Bronchial epithelial cell (primary cell): Measurements from ENCODE around the gene TRABD. TPM values are rescaled to one million over a fixed set of nuclear protein-coding genes. Genes with fewer than 3 reads are reported as not detected.

ENCODE experiments used
- DNase-seq: peaks from one replicate; pipeline ENCODE4 v3.0.0-alpha.2; 2010; ENCODE audit warnings: low read depth
- FAIRE-seq: peaks from 2 replicates; lab custom pipeline; 2011; peaks lifted over from hg19 to GRCh38; lab: Jason Lieb, UNC
- H3K27me3 ChIP-seq: 2 replicates; pipeline ENCODE4 v1.5.1; 2011; ENCODE audit warnings: low read length; ENCODE audit not compliant: control insufficient read depth, insufficient read depth
- H3K36me3 ChIP-seq: 2 replicates; pipeline ENCODE4 v1.5.1; 2011; ENCODE audit warnings: low read length; ENCODE audit not compliant: control insufficient read depth, insufficient read depth
- H3K4me3 ChIP-seq: 2 replicates; pipeline ENCODE4 v1.5.1; 2011; ENCODE audit warnings: mild to moderate bottlenecking, low read depth, low read length, control low read depth
- CTCF ChIP-seq: IDR thresholded peaks from 2 replicates; pipeline ENCODE4 v1.5.1; 2011; ENCODE audit warnings: mild to moderate bottlenecking, moderate library complexity, low read length, control low read depth, inconsistent platforms; ENCODE audit not compliant: insufficient read depth, severe bottlenecking
- total RNA-seq: library from RNA; depleted of rRNA; stranded (reverse); fragments of >200 nt; gene quantifications from 2 replicates; pipeline ENCODE4 v1.2.1, GENCODE V29; 2014

The TRABD gene
- total RNA-seq, 1 donor from 2014 or later: 43.7 TPM

- FAIRE-seq: no peak
- Histone ChIP-seq H3K36me3 (peaks cover 21% of the 10 kb centered on the region), H3K4me3 (peak within 1 kb of the TSS; percentile 93), H3K27me3 (no peaks in the 10 kb centered on the region)
- peak; percentile 69 for DNase-seq
- TF ChIP-seq CTCF: peak; percentile 26
These were observed 58.9 kb downstream of the TRABD start, which contains the start of gene TUBGCP6 for GRCh38 chr22:50244420-50245213. TSS of gene TUBGCP6 (minus strand) at chr22:50245023. CDS start at chr22:50244459, 564 bp downstream.

- peaks cover 21% of the 10 kb centered on the region for H3K36me3 ChIP-seq
These were observed 59.7 kb downstream of the TRABD start for GRCh38 chr22:50245214-50246072.

GRCh38 chr22:50246242-50247175 is 60.8 kb downstream of the TRABD start:
- FAIRE-seq: peak; percentile 23
- Histone ChIP-seq H3K27me3 (no peaks in the 10 kb centered on the region), H3K36me3 (peaks cover 21% of the 10 kb centered on the region), H3K4me3 (no peak overlapping the region)
- TF ChIP-seq CTCF: peak; percentile 30
- DNase-seq: no peak

More at GRCh38 chr22:50245214-50246072, 59.7 kb downstream of the TRABD start:
- TF ChIP-seq CTCF: no peak
- peak overlapping the region; percentile 93 for H3K4me3 ChIP-seq
- H3K27me3 ChIP-seq: no peaks in the 10 kb centered on the region
- FAIRE-seq: no peak
- DNase-seq: no peak

- peaks cover 22% of the 10 kb centered on the region for H3K36me3 ChIP-seq
- FAIRE-seq (no peak), DNase-seq (peak; percentile 46)
- H3K4me3 ChIP-seq: no peak overlapping the region
- H3K27me3 ChIP-seq: no peaks in the 10 kb centered on the region
- TF ChIP-seq CTCF: no peak
These were observed 62.0 kb downstream of the TRABD start for GRCh38 chr22:50247748-50248147.

- no peak for TF ChIP-seq CTCF
- no peak overlapping the region for H3K4me3 ChIP-seq
- H3K27me3 ChIP-seq: no peaks in the 10 kb centered on the region
- FAIRE-seq (no peak), DNase-seq (no peak)
- H3K36me3 ChIP-seq: peaks cover 23% of the 10 kb centered on the region
These were observed 62.7 kb downstream of the TRABD start for GRCh38 chr22:50248196-50249081.
